HEK293T (cell line): Measurements from ENCODE around the gene INTS15.

Experiments
- FOXM1 ChIP-seq: fragments of 450-650 bp; IDR thresholded peaks from 2 replicates; pipeline ENCODE4 v1.6.1; 2017; ENCODE audit warnings: mild to moderate bottlenecking, borderline replicate concordance
- HDGF ChIP-seq: fragments of 450-650 bp; IDR thresholded peaks from 2 replicates; pipeline ENCODE4 v1.6.1; 2017; ENCODE audit warnings: antibody characterized with exemption, borderline replicate concordance
- SP1 ChIP-seq: fragments of 450-650 bp; IDR thresholded peaks from 2 replicates; pipeline ENCODE4 v1.6.1; 2017

- TF ChIP-seq FOXM1 = no peak
- no peak for TF ChIP-seq SP1
- no peak for TF ChIP-seq HDGF
Observed at GRCh38 chr7:6641305-6642035, 51.6 kb downstream of the INTS15 start.
